ENCODE measurements around the gene SHTN1.
A peak's percentile ranks its signal among the peaks of the same experiment; 100 is the strongest.

The SHTN1 gene

GRCh38 chr10:116915340-116915739 lies 89.6 kb downstream of the SHTN1 start:
- no peak for DNase-seq

- no peak for DNase-seq
Observed at GRCh38 chr10:116913695-116914094, 91.3 kb downstream of the SHTN1 start.

GRCh38 chr10:116912162-116912561 lies 92.8 kb downstream of the SHTN1 start:
- DNase-seq = no peak

GRCh38 chr10:116910910-116911309 lies 94.1 kb downstream of the SHTN1 start:
- no peak for DNase-seq

GRCh38 chr10:116909307-116909706 lies 95.7 kb downstream of the SHTN1 start:
- no peak for DNase-seq

- DNase-seq = no peak
Observed at GRCh38 chr10:116907245-116907987, 97.6 kb downstream of the SHTN1 start.

GRCh38 chr10:116905845-116906210 lies 99.2 kb downstream of the SHTN1 start:
- DNase-seq = no peak

- no peak for DNase-seq
Observed at GRCh38 chr10:116899626-116900025, 105.4 kb downstream of the SHTN1 start.

- no peak for DNase-seq
Observed at GRCh38 chr10:116893686-116894037, 111.3 kb downstream of the SHTN1 start.

GRCh38 chr10:116892907-116893685 lies 111.9 kb downstream of the SHTN1 start:
- DNase-seq = no peak

- DNase-seq = peak; percentile 61
Observed at GRCh38 chr10:116891208-116891607, 113.8 kb downstream of the SHTN1 start.

GRCh38 chr10:116889066-116889465 lies 115.9 kb downstream of the SHTN1 start:
- DNase-seq = no peak

- DNase-seq = peak; percentile 74
Observed at GRCh38 chr10:116888380-116889055, 116.5 kb downstream of the SHTN1 start.

- no peak for DNase-seq
Observed at GRCh38 chr10:116886772-116887171, 118.2 kb downstream of the SHTN1 start.

GRCh38 chr10:116882639-116883038 lies 122.3 kb downstream of the SHTN1 start:
- DNase-seq = no peak

- DNase-seq = no peak
Observed at GRCh38 chr10:116880716-116881482, 124.1 kb downstream of the SHTN1 start.

GRCh38 chr10:116879817-116880216 lies 125.2 kb downstream of the SHTN1 start:
- DNase-seq = no peak

- no peak for DNase-seq
Observed at GRCh38 chr10:116878123-116878522, 126.9 kb downstream of the SHTN1 start.

- no peak for DNase-seq
Observed at GRCh38 chr10:116877391-116877790, 127.6 kb downstream of the SHTN1 start.

GRCh38 chr10:116875897-116876296 lies 129.1 kb downstream of the SHTN1 start:
- DNase-seq = no peak

- no peak for DNase-seq
Observed at GRCh38 chr10:116873134-116873533, 131.9 kb downstream of the SHTN1 start.

GRCh38 chr10:116870949-116871348 lies 134.0 kb downstream of the SHTN1 start:
- no peak for DNase-seq

- DNase-seq = no peak
Observed at GRCh38 chr10:116868722-116869121, 136.3 kb downstream of the SHTN1 start.
